ENCODE measurements around the gene SPIRE1.

- TF ChIP-seq POLR2A (IDR thresholded peaks at IDR 0.05), result no peak
- TF ChIP-seq, protein P1, sequence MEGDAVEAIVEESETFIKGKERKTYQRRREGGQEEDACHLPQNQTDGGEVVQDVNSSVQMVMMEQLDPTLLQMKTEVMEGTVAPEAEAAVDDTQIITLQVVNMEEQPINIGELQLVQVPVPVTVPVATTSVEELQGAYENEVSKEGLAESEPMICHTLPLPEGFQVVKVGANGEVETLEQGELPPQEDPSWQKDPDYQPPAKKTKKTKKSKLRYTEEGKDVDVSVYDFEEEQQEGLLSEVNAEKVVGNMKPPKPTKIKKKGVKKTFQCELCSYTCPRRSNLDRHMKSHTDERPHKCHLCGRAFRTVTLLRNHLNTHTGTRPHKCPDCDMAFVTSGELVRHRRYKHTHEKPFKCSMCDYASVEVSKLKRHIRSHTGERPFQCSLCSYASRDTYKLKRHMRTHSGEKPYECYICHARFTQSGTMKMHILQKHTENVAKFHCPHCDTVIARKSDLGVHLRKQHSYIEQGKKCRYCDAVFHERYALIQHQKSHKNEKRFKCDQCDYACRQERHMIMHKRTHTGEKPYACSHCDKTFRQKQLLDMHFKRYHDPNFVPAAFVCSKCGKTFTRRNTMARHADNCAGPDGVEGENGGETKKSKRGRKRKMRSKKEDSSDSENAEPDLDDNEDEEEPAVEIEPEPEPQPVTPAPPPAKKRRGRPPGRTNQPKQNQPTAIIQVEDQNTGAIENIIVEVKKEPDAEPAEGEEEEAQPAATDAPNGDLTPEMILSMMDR (IDR thresholded peaks at IDR 0.05), result no peak
Observed at GRCh38 chr18:12585218-12585617, 72.7 kb downstream of the SPIRE1 start.
